ENCODE results near the gene STX2. TPM values are rescaled to one million over a fixed set of nuclear protein-coding genes. Genes with fewer than 3 reads are reported as not detected.

The STX2 gene
- total RNA-seq, 1 experiment from 2014 or later, result 37.8 TPM

GRCh38 chr12:130809791-130810190, 29.3 kb downstream of the STX2 start:
- no TSS peak for BruUV-seq (replicated peaks)
- no peaks in the 10 kb centered on the region for H3K4me1 ChIP-seq (ENCODE audit: insufficient read depth, low read length, poor library complexity, severe bottlenecking)
- H3K9me3 ChIP-seq (ENCODE audit: low read depth, low read length, poor library complexity, severe bottlenecking), result no peaks in the 10 kb centered on the region
- ChIA-PET CTCF (no interaction called here), POLR2A (ENCODE audit: low non-redundant PET) (interaction anchor here (0.6 kb wide), 1 partner anchor 21 kb away, joined by 3 read pairs; no protein-coding TSS in a partner anchor)
- intact Hi-C loops (cut with micrococcal nuclease; ENCODE audit: unreplicated experiment), result no loop called here
- DNase-seq (ENCODE audit: low spot score), result no peak
- H3K27me3 ChIP-seq (replicated peaks; ENCODE audit: insufficient read depth, low read depth, low read length, poor library complexity), result no peaks in the 10 kb centered on the region
- no peak overlapping the region for H3K27ac ChIP-seq (ENCODE audit: low read depth, low read length, poor library complexity, severe bottlenecking)
- TF ChIP-seq CTCF (conservative IDR thresholded peaks at IDR 0.05; ENCODE audit: low read depth, low read length) (no peak), EZH2 (IDR thresholded peaks at IDR 0.05; ENCODE audit: borderline replicate concordance, low read depth, low read length, poor library complexity, severe bottlenecking) (no peak)
- no peak overlapping the region for H3K4me3 ChIP-seq (ENCODE audit: low read depth, low read length, poor library complexity, severe bottlenecking)
- H3K36me3 ChIP-seq (ENCODE audit: insufficient read depth, low read length, poor library complexity, severe bottlenecking), result peaks cover 14% of the 10 kb centered on the region

GRCh38 chr12:130807309-130807708, 31.7 kb downstream of the STX2 start:
- intact Hi-C loops (cut with micrococcal nuclease; ENCODE audit: unreplicated experiment), result no loop called here
- no peaks in the 10 kb centered on the region for H3K9me3 ChIP-seq (ENCODE audit: low read depth, low read length, poor library complexity, severe bottlenecking)
- no peaks in the 10 kb centered on the region for H3K4me1 ChIP-seq (ENCODE audit: insufficient read depth, low read length, poor library complexity, severe bottlenecking)
- H3K27me3 ChIP-seq (replicated peaks; ENCODE audit: insufficient read depth, low read depth, low read length, poor library complexity), result no peaks in the 10 kb centered on the region
- TF ChIP-seq CTCF (conservative IDR thresholded peaks at IDR 0.05; ENCODE audit: low read depth, low read length), result no peak
- no peak for TF ChIP-seq EZH2 (IDR thresholded peaks at IDR 0.05; ENCODE audit: borderline replicate concordance, low read depth, low read length, poor library complexity, severe bottlenecking)
- H3K4me3 ChIP-seq (ENCODE audit: low read depth, low read length, poor library complexity, severe bottlenecking), result no peak overlapping the region
- peaks cover 21% of the 10 kb centered on the region for H3K36me3 ChIP-seq (ENCODE audit: insufficient read depth, low read length, poor library complexity, severe bottlenecking)
- BruUV-seq (replicated peaks), result no TSS peak
- H3K27ac ChIP-seq (ENCODE audit: low read depth, low read length, poor library complexity, severe bottlenecking), result no peak overlapping the region
- ChIA-PET POLR2A (ENCODE audit: low non-redundant PET) (no interaction called here), CTCF (no interaction called here)
- no peak for DNase-seq (ENCODE audit: low spot score)

GRCh38 chr12:130806574-130806973, 32.5 kb downstream of the STX2 start:
- TF ChIP-seq EZH2 (IDR thresholded peaks at IDR 0.05; ENCODE audit: borderline replicate concordance, low read depth, low read length, poor library complexity, severe bottlenecking) (no peak), CTCF (conservative IDR thresholded peaks at IDR 0.05; ENCODE audit: low read depth, low read length) (no peak)
- intact Hi-C loops (cut with micrococcal nuclease; ENCODE audit: unreplicated experiment), result no loop called here
- Histone ChIP-seq H3K36me3 (ENCODE audit: insufficient read depth, low read length, poor library complexity, severe bottlenecking) (peaks cover 16% of the 10 kb centered on the region), H3K9me3 (ENCODE audit: low read depth, low read length, poor library complexity, severe bottlenecking) (no peaks in the 10 kb centered on the region), H3K4me1 (ENCODE audit: insufficient read depth, low read length, poor library complexity, severe bottlenecking) (no peaks in the 10 kb centered on the region), H3K27ac (ENCODE audit: low read depth, low read length, poor library complexity, severe bottlenecking) (no peak overlapping the region), H3K27me3 (replicated peaks; ENCODE audit: insufficient read depth, low read depth, low read length, poor library complexity) (no peaks in the 10 kb centered on the region), H3K4me3 (ENCODE audit: low read depth, low read length, poor library complexity, severe bottlenecking) (no peak overlapping the region)
- no TSS peak for BruUV-seq (replicated peaks)
- no peak for DNase-seq (ENCODE audit: low spot score)
- CTCF ChIA-PET, result no interaction called here
- POLR2A ChIA-PET (ENCODE audit: low non-redundant PET), result no interaction called here

Data from A673 (cell line).